Lung microvascular endothelial cell (primary cell): ENCODE results near the gene MYH9. TPM values are rescaled to one million over a fixed set of nuclear protein-coding genes. Genes with fewer than 3 reads are reported as not detected.
"Not testable (repeated sequence)": the region's sequence is repeated elsewhere in the genome, so short reads cannot be mapped to it uniquely, and the experiment has no call there.

Experiments
- DNase-seq, 2 donors: peaks; one replicate each; pipeline versions ENCODE4 v3.0.0 to v3.0.0-alpha.2; 2010; ENCODE audit warnings: low read depth in 2 of 2
- total RNA-seq: library from RNA; depleted of rRNA; stranded (reverse); fragments of >200 nt; gene quantifications from 2 replicates; pipeline ENCODE4 v1.2.1, GENCODE V29; 2014

MYH9 gene
- total RNA-seq, 1 donor from 2014 or later, result 410 TPM

GRCh38 chr22:36279219-36279666, 108.5 kb downstream of the MYH9 start:
- DNase-seq, result no peak

DNA sequence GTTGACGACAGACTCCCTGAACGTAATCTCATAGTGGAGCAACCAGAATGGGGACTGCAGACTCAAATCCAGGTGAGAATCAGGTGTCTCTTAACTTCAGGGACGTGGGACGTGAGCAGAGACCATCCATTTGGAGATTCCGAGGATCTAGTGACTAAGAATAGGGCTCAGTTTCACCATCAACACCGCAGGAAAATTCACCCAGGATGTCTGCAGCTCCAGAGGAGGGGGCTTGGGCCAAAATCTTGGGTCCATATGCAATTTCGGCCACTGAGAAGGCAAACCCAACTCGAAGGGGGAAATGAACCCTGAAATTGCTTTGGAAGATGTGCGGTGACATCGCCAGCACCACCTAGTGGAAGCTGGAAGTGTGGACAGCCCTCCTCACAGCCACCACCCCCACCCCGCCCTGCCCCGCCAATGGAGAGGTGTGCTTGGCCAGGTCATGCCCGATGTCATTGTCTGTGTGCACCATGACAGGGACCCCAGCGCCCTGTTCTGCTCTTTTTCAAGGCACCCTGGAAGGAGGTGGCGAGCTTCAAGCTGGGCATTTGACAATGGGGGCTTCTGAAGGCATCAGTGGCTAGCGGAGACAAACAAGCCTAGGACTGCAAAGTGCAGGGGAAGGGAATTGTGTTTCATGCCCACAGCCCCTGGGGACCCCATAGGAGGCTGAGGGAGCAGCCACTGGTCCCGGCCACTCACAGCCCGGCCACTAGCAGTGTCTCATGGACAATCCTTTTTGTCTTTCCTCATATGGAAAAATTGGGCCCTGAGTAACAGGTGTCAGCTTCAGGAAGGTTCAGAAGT, 110.1 kb downstream of the MYH9 start:
- peak; percentile 67 to 72 for DNase-seq

DNA sequence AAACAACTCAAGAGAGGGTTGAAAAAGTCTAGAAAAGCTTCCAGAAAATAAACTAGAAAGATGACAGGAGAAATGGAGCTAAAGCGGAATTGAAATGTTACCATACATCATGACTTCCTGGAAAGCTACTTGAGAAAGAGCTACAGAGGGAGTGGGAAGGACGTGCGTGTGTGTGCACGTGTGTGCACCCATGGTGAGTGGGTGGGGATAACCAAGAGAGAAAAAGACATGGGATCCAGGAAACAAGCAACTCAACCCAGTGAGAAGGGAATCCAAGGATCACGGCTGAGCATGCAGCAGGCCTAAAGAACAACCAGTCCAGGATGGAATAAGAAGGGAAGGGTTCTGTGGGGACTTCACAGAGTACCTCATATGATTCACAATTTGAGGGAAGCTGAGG, 113.2 kb downstream of the MYH9 start:
- no peak for DNase-seq

- not testable (repeated sequence) for DNase-seq
Observed at GRCh38 chr22:36271951-36272350, 115.8 kb downstream of the MYH9 start.

DNA sequence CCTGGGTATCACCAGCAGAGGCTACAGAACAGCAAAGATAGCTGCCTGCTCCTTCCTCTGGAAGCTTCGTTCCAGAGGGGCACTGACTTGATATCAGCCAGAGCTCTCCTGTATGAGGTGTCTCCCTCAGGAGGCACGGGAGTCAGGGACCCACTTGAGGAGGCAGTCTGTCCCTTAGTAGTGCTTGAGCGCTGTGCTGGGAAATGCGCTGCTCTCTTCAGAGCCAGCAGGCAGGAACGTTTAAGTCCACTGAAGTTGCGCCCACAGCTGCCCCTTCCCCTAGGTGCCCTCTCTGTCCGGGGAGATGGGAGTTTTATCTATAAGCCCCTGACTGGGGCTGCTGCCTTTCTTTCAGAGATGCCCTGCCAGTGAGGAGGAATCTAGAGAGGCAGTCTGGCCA, 116.5 kb downstream of the MYH9 start:
- not testable (repeated sequence) for DNase-seq

DNA sequence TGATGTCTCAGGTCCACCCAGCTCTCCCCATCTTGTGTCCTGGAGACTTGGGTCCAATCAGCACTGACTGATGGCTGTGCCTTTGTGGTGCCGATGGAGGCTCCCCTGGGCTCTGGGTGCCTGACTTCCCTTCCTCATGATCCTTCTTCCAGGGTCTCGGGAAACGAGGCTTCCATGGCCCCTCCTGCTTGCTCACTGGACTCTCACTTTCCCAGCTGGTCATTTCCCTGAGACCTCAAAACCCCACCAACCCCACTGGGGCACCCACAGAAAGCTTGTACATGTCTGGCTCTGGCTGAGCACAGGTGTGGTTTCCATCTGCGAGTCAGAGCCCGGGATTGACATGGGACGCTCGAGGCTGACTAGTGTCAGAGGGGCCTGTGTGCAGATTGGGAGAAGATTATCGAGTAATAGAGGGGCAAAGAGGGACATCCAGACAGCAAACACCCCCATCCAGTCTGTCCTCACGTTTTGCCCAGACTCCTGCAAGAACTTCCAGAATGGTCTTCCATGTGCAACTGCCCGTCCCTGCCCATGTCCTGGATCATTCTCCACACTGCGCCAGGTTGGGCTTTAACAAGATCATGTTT, 119.8 kb downstream of the MYH9 start:
- no peak for DNase-seq

GRCh38 chr22:36267058-36267457, 120.7 kb downstream of the MYH9 start:
- no peak for DNase-seq

- DNase-seq, result not testable (repeated sequence)
Observed at GRCh38 chr22:36263886-36264664, 123.7 kb downstream of the MYH9 start.

- not testable (repeated sequence) for DNase-seq
Observed at GRCh38 chr22:36263216-36263673, 124.5 kb downstream of the MYH9 start.

- DNase-seq, result not testable (repeated sequence)
Observed at GRCh38 chr22:36262307-36262706, 125.5 kb downstream of the MYH9 start.

- not testable (repeated sequence) for DNase-seq
Observed at GRCh38 chr22:36261675-36262074, 126.1 kb downstream of the MYH9 start.

DNA sequence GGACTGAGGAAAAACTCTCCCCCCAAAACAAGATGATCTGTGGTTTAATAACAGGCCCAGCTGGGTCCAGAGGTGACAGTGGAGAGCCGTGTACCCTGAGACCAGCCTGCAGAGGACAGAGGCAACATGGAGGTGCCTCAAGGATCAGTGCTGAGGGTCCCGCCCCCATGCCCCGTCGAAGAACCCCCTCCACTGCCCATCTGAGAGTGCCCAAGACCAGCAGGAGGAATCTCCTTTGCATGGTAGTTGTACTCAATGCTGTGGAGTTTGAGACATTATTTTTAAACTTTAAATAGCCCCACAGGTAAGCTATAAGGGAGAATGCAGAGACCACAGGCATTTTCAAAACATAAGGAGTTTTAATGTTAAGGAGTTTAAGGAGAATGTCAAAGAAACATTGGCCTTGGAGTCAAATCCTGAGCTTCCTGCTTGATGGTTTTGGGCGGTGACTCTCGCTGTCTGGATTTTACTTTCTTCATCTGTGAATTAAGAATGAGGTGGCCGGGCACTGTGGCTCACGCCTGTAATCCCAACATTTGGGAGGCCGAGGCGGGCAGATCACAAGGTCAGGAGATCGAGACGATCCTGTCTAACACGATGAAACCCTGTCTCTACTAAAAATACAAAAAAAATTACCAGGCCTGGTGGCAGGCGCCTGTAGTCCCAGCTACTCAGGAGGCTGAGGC, 128.0 kb downstream of the MYH9 start:
- no peak for DNase-seq

DNA sequence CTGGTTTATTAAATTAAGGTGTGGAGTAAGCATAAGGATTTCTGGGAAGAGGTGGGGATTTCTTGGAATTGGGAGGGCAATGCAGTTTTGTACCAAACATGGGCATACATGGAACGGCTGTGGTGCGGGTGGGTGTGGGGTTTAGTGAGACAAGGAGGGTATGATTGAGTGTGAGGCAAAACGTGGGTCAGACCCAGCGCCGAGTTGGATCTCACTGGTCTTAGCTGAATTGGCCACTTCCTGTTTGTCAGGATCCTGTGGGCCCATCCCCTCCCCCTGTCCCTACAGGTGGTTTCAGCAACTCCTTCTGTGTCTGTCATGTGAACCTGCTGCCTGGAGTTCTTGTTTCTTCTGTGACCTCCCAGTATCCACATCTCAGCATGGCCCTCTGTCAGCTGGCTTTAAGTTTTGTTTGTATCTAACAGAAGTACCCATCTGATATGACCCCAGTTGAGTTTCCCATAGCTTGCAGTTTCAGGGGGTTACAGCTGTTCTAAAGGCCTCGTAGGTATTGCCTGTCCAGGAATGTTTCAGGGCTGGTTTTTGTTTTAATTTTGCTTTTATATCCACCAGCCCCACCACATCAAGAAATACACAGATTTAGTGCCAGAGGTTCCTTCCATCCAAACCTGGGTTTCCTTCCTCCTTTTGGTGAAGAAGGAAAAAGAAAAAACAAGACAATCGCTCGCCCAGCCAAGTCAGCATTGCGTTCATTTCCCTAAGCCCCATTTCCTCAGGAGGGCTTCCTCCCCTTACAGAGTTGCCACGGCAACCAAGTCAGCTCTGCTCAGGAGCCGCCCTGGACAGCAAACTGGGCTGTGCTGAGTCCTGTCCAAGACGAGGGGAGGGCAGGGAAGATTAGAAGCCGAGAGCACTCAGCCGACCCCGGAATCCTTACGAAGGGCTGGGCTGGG, 128.8 kb downstream of the MYH9 start:
- DNase-seq, result peak in 1 of 2 donors; percentile 88

- no peak for DNase-seq
Observed at GRCh38 chr22:36257948-36258670, 129.7 kb downstream of the MYH9 start.

GRCh38 chr22:36257308-36257707, 130.5 kb downstream of the MYH9 start:
- no peak for DNase-seq

- no peak for DNase-seq
Observed at GRCh38 chr22:36256478-36256877, 131.3 kb downstream of the MYH9 start.

DNA sequence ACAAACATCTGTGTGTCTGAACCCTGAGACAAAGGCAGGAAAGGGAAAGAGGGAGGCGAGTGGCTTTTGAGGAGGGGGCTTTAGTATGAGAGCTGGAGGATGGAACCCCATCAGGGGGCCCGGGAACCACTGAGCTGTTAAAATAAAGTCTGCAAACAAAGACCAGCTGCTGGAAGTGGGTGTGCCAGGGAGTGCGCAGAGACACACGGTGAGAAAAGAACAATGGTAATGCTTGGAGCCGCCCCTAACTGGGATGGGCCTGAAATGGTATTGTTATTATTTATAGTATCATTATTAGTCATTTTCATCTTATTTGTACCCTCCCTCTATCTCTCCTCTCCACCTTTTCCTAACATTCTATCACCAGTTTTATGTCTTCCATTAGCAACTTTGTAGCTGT, 132.2 kb downstream of the MYH9 start:
- not testable (repeated sequence) for DNase-seq

DNA sequence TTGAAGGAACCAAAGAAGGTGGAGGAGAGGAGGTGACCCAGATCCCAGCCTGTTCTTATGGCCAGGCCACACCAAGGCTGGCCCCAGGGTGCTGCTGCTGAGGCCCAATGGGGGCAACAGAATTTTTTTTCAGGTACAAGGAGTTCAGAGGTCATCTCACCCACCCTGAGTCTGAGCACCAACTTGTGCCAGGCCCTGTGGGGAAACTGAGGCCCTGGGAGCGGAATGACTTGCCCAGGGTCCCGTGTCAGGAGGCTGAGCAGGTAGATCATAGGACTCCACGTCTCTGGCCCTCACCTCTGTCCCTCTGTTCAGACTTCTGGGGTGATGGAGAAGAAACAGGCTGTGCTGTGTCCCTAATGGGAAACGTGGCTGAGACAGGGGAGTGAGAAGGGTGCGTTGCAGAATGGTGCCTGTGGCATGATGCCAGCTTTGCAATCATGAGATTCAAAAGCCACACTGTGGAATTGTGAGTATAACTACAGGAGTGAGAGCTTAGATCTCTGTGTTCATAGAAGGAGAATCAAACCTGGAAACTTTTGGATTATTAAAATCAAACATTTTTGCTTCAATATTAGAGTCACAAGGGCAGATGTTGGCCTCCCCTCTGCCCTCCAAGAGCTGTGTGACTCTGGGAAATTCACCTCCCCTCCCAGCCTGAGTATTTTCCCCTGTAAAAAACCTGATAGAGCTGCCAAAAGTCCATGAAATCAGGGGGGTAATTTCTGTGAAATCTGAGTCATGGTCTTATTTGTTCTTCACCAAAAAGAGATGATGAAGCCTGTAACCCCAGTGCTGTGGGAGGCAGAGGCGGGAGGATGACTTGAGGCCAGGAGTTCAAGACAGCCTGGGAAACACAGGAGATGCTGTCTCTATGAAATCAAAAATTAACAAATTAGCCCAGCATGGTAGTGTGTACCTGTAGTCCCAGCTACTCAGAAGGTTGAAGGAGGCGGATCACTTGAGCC, 134.0 kb downstream of the MYH9 start:
- DNase-seq, result peak; percentile 26 to 37
